ENCODE data around the gene FAM204A.

GRCh38 chr10:118374404-118374803 is 32.3 kb upstream of the FAM204A start:
- no peak for TF ChIP-seq CTCF (conservative IDR thresholded peaks at IDR 0.05 in 1 of 2, IDR thresholded peaks at IDR 0.05 in 1 of 2; ENCODE audit: extremely low read depth in 1 of 2, insufficient read depth in 1 of 2, low read depth in 1 of 2, low read length in 2 of 2)
- TF ChIP-seq EZH2 (IDR thresholded peaks at IDR 0.05; ENCODE audit: borderline replicate concordance, low read length) = no peak

Measured in mammary epithelial cell (primary cell).